C1 segment of cervical spinal cord (tissue), 14 donors: ENCODE data around the gene CDCA4.
"Not testable (repeated sequence)": the region's sequence is repeated elsewhere in the genome, so short reads cannot be mapped to it uniquely, and the experiment has no call there.

ENCODE experiments used
- DNase-seq, 14 donors: peaks; one replicate each; lab custom pipeline; 2025; lab: John Stamatoyannopoulos, UW

The CDCA4 gene

DNA sequence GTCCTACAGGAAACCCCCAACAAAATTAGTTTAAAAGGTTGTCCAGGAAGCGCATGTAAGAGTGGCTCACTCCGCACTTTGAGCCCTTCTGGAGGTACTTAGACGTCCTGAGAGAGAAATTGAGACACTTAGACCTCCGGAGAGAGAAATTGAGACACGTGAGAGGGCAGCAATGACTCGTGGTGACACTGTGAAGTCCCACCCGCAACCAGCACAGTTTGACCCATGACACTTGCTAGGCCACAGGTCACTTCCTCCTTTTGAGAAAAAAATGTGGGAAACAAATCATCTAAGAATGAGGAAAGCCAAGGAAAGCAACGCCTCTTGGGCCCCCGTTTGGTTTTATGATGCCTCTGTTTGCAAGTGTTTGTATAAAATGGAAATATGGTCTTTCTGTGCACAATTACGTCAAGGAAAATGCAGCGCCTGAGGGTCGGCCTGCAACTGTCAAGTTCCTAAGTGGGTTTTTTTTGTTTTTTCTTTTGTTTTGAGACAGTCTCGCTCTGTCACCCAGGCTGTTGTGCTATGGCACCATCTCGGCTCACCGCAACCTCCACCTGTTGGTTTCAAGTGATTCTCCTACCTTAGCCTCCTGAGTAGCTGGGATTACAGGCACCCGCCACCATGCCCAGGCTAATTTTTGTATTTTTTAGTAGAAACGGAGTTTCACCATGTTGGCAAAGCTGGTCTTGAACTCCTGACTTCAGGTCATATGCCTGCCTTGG, 13.6 kb upstream of the CDCA4 start:
- no peak for DNase-seq

DNA sequence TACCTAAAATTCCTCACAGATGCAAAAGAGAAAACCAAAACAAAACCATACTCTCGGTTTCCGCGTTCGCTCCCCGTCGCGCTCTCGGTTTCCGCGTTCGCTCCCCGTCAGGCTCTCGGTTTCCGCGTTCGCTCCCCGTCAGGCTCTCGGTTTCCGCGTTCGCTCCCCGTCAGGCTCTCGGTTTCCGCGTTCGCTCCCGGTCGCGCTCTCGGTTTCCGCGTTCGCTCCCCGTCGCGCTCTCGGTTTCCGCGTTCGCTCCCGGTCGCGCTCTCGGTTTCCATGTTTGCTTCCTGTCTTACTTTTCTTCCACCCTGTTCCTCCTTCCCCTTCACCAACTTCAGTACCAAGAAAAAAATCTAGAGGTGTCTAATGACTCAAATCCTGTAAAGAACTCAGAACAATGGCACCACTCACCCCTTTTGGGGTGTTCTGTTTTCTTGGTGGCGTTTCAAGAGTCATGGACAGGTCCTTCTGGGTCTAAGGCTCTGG, 12.6 kb upstream of the CDCA4 start:
- DNase-seq = not testable (repeated sequence)

DNA sequence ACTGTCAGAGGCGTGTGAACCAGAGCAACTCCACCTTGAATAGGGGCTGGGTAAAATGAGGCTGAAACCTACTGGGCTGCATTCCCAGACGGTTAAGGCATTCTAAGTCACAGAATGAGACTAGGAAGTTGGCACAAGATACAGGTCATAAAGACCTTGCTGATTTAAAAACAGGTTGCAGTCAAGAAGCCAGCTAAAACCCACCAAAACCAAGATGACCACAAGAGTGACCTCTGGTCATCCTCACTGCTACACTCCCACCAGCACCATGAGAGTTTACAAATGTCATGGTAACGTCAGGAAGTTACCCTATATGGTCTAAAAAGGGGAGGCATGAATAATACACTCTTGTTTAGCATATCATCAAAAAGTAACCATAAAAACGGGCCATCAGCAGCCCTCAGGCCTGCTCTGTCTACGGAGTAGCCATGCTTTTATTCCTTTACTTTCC, 11.6 kb upstream of the CDCA4 start:
- DNase-seq = not testable (repeated sequence)

DNA sequence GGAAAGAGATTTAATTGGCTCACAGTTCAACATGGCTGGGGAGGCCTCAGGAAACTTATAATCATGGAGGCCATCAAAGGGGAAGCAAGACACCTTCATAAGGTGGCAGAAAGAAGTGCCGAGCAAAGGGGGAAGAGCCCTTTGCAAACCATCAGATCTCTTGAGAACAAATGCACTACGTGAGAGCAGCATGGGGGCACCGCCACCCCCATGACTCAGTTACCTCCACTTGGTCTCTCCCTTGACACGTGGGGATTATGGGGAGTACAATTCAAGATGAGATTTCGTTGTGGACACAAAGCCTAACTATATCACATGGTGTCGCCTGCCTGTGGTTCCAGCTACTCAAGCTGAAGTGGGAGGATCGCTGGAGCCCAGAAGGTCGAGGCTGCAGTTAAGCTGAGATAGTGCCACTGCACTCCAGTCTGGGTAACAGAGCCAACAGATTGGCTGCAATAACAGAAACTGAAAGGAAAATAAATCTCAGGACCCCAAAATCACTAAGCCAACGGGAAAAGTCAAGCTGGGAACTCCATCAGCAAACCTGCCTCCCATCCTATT, 10.0 kb upstream of the CDCA4 start:
- DNase-seq = no peak

DNA sequence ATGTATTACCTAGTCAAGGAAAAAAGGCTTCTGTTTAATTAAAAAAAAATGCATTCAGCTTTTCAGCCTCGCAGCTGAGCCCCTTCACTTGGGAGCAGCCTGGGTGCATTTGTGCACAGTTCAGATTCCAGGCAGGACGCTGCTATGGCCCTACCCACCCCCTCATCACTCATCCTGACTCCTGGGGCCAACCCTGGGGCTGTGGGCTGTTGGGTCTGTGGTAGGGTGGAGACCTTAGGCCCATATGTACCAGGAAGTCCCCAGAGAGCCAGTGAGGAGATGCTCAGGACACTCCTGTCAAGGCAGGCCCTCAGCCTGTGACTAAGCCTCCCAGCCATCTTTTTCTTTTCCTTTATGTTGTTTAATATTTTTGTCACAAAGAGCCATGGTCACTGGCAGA, 9.3 kb upstream of the CDCA4 start:
- no peak for DNase-seq

DNA sequence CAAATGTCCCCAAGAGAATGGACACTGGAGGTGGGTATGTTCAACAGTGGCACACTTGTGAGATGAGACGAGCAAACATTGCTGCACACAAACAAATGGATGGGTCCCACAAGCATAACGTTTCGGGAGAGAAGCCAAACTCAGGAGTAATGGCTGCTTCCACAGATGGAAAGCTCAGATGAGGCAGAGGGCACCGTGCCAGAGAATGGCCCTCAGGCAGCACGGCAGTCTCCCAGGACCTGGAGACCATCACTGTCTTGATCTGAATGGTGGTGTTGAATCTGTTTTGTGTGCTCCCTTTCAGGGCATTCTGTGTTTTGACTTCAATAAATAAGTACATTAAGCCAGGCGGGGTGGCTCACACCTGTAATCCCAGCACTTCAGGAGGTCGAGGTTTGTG, 8.5 kb upstream of the CDCA4 start:
- DNase-seq = no peak

DNA sequence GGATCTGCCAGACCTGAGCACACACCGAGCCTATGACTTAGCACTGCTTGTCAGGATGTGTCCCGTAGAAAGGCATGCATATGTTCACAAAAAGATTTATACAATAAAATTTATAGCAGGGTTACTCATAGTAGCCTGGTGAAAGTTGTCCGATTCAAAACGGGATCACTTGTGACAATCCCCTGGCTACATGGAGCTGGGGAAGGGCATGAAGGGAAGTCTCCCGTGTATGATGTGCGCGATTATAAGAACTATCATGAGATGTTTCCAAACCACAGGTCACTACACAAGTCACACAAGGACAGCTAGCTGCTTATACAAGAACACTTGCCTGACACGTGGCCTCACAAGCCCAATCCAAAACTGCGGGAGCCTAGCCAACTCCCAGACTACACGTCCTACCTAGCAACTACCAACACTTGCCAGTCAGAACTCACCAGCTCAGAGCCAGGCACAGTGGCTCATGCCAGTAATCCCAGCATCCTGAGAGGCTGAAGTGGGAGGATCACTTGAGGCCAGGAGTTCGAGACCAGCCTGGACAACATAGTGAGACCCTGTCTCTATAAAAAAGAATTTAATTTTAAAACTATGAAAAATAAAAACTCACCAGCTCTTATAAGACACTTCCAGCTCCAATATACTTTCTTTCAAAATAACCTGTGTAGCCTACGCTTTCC, 7.5 kb upstream of the CDCA4 start:
- no peak for DNase-seq

DNA sequence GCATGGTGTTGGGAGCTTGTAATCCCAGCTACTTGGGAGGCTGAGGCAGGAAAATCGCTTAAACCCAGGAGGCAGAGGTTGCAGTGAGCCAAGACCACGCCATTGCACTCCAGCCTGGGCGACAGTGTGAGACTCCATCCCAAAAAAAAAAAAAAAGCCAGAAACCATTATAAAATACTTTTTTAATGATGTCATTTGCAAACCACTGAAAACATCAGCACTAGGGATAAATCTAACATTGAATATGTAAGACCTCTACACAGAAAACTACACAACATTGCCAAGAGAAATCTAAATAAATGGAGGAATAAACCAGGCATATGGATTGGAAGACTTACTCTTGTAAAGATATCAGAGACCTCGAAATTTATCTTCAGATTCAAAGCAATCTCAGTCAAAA, 6.8 kb upstream of the CDCA4 start:
- DNase-seq = not testable (repeated sequence)

DNA sequence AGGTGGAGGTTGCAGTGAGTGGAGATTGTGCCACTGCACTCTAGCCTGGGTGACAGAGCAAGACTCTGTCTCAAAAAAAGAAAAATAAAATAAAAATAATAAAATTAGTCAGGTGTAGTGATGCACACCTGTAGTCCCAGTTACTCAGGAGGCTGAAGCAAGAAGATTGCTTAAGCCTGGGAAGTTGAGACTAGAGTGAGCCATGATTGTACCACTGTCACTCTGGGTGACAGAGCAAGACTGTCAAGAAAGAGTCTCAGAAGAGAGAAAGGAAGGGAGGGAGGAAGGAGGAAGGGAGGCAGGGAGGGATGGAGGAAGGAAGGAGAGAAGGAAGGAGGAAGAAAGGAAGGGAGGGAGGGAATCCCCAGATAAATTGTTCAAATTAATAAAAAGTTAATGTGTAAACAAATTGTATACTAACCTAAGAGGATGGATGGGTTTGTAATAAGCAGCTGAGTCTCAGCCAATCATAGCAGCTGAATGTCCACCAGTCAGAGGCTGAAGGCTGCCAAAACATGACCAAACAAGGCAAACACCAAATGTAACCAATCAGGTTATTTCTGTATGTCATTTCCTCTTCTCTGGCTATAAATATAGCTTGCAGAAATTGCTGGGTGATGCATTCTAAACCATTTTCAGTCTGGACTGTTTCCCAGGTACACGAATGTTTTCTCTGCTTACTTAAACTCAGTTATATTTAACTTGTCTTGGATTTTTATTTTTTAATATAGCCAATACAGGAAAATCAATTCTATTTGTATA, 6.1 kb upstream of the CDCA4 start:
- no peak for DNase-seq

DNA sequence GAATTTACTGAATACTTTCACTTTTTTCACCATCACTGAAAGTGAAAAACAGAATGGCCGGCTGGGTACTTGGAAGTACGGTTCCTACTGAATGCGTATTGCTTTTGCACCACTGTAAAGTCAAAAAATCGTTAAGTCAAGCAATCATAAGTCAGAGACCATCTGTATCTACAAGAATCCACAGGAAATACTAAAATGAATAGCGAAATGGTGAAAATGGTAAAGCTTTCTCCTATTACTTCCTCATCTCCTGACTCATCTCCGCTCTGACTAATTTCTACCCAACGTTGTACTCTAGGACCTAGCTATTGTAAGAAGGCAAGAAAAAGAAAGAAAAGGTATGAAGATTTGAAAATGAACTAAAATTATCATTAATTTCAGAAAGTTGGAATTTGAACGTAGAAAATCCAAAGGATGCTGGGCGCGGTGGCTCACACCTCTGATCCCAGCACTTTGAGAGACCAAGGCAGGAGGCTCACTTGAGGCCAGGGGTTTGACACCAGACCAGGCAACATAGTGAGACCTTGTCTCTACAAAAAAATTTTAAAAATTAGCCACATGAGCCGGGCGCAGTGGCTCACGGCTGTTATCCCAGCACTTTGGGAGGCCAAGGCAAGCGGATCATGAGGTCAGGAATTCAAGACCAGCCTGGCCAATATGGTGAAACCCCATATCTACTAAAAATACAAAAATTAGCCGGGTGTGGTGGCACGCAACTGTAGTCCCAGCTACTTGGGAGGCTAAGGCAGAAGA, 5.3 kb upstream of the CDCA4 start:
- DNase-seq = no peak

DNA sequence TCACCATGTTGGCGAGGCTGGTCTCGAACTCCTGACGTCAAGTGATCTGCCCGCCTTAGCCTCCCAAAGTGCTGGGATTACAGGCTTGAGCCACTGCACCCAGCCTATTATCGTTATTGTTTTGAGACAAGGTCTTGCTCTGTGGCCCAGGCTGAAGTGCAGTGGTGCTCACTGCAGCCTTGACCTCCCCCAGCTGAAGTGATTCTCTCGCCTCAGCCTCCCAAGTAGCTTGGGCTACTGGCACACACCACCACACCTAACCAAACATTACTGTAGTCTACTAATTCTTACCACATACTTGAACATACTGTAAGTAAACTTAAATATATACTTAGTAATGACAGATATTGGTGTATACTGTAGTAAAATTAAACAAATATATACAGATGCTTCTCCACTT, 4.5 kb upstream of the CDCA4 start:
- no peak for DNase-seq

DNA sequence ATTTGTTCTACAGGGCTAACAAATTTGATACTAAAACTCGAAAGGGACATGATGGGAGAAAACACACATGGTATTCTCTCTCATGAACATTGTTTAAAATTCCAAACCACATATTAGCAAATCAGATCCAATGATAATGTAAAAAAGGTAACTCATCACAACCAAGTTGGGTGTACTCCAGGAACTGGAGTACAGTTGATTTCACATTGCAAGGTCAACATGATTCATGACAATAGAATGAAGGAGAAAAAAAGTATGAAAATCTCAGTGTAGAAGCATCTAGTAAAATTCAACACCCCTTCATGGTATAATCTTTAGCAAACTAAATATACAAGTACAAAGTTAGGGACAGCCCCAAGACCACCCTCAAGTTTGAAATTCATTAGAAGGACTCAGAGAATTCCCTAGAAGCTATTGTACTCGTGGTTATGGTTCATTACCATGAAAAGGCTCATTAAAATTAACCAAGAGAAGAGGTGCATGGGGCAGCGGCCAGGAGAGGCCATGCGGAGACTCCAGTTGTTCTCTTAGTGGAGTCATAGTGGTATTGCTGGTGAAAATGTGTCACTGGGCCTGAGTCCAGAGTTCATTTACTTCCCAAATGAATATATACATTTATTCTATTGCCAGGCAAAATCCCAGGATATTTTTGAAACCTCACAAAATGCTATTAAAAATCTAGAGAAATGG, 3.1 kb upstream of the CDCA4 start:
- DNase-seq = no peak

DNA sequence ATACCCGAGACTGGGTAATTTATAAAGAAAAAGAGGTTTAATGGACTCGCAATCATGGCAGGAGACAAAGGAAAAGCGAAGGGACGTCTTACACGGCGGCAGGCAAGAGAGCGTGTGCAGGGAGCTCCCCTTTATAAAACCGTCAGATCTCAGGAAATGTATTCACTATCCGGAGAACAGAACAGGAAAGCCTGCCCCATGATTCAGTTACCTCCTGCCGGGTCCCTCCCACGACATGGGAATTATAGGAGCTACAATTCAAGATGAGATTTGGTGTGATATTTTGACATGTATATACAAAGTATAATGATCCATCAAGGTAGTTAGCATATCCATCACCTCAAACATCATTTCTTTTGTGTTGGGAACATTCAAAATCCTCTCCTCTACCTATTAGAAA, 2.3 kb upstream of the CDCA4 start:
- DNase-seq = no peak

DNA sequence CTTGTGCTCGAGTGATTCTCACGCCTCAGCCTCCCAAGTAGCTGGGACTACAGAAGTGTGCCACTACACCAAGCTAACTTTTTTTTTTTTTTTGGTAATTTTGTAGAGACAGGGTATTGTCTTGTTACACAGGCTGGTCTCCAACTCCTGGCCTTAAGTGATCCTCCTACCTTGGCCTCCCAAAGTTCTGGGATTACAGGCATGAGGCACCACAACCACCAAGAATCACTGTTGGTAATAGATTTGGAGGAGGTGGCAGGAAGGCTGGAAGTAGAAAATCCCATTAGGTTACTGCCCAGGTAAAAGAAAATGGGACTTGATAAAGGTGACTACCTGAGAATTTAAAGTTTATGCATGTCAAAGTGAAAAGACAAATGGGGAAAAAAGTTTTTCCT, 1.4 kb upstream of the CDCA4 start:
- DNase-seq = no peak

DNA sequence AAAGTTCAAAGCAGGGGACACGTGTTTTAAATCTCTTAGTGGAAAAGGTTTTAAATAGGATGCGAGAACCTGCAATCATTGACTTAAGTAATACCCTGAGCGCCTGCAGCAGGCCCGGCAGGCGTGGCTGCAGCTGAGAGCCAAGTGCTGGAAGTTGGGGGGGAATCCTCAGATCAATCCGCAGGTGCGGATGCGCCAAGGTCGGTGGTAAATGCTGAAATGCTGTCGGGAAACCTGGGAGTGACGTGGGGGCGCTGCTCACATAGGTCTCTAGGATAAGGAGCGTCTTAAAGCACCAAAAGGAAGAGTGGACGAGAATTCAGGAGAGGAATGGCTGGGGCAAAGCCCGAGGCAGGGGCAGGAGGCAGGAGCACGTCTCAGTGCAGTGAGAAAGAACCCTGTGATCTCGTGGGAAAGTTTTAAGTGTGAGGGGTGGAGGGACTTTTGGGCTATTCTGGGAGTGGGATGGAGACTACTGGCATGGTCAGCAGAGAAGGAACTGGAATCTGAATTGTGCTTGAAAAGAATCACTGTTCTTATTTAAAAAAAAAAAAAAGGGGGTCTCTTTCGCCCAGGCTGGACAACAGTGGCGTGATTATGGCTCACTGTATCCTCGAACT, 883 bp upstream of the CDCA4 start:
- DNase-seq = peak in 2 of 14 donors; percentile 51 to 55

DNA sequence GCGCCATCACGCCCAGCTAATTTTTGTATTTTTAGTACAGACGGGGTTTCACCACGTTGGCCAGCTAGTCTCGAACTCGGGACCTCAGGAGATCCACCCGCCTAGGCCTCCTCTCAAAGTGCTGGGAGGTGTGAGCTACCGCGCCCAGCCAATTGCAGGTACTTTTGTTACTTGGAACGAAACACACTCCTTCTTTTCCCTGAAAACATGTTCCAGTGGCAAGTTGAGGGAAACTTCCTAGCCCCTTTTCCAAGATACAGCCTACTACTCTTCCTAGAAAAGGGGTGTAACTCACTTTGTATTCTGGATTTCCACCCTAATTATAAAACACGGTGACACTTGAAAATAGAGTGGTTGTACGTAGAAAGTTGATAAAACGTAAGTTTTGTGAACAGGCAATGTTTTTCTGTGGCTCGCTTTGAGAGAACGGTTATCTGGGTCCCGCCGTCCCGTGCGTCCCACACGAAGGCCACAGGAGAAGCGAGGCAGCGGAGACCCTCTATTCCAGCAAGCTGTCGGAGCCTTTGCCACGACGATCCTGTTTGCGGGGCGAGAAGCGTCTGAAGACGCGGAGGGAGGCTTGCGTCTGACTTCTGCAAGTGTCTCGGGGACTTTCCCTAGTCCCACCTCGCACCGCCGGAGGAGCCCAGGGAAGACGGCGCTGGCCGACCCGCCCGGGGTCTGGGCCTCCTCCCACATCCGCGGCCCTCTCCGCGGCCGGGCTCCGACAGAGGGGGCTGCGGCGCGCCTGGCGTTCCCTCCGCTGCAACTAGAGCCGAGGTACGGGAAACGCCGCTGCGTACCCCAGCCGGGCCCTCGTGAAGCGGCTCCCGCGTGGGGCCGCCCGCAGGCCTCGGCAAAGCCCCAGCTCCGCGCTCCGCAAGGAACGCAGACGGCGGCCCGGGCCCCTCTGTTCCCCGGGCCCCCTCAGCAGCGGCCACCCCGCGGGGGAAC, 745 bp downstream of the CDCA4 start:
- peak in 1 of 14 donors; percentile 8 for DNase-seq

DNA sequence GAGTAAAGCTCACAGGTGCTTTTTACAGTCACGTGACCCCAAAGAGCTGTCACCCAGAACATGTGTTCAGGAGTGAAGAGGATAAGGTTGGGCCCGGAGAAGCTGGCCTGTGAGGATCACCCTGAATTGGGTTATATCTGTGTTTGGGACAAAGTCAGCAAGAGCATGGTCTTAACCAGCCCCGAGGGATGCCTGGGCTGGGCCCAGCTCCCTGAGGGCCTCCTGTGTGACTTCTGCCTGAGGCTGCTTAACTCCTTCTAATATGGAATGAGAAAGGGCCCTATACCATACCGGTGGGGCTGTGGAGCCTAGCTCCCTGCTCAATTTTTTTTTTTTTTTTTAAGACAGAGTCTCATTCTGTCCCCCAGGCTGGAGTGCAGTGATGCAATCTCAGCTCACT, 2.5 kb downstream of the CDCA4 start:
- DNase-seq = no peak

DNA sequence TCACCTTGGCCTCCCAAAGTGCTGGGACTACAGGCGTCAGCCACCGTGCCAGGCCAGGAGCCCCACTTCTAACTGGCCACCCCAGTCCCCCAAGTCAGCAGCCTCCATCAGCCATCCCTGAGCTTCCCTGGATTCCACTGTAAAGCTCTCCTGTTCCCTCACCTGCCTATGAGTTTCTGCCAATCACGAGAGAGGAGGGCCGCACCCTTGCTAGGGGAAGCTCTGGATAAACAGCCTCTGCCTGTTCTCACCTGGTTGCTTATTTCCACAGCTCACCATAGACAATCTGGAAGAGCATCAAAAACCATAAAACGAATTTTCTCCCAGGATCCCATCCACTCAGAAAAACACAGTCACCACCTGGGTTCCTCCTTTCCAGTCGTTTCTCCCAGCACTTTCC, 5.0 kb downstream of the CDCA4 start:
- no peak for DNase-seq

DNA sequence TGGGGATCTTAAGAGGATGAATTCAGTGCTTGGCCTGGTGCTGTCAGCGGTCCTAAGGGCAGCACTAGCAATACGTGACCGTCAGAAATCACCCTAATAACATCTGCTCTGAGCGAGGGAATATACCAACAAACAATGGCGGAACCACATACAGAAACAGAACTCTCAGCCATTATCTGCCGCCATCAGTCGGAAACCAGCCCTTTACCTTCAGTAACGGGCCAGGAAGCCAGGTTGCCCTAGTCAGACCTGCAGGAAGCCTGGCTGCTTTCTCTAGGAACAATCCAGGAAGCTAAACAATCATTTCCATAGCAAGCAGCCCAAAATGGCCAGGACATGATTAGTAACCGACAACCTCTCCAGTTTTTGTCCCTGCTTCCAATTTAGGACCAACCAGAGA, 5.6 kb downstream of the CDCA4 start:
- no peak for DNase-seq
